ENCODE measurements around the gene RRH.
A peak's percentile ranks its signal among the peaks of the same experiment; 100 is the strongest.

RRH gene

DNA sequence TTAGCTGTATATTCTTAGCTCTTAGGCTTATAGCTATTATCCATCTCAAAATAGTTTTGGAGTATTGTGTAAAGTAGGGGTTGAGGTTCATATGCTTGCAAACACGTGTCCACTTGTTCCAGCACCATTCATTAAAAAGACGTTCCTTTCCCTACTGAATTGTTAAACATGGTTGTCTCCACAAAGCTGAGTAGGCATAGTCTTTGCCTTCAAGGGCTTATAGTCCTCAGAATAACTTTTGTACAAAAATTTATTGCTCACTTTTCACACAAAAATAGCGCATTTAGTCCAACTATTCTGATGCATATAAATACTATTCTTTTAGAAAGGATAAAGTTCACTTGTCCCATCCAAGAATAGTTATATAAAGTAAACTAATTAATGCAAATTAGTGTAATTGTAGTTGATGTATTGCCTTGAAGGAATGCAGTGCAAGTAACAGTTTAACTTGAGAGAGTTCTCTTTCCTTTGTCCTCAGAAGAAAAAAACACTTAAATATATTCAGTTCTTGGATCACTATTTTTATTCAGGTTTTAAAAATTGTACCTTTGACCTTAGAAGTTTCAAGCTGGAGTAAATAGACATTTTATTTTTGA, 34.2 kb downstream of the RRH start:
- TF ChIP-seq, protein P1, sequence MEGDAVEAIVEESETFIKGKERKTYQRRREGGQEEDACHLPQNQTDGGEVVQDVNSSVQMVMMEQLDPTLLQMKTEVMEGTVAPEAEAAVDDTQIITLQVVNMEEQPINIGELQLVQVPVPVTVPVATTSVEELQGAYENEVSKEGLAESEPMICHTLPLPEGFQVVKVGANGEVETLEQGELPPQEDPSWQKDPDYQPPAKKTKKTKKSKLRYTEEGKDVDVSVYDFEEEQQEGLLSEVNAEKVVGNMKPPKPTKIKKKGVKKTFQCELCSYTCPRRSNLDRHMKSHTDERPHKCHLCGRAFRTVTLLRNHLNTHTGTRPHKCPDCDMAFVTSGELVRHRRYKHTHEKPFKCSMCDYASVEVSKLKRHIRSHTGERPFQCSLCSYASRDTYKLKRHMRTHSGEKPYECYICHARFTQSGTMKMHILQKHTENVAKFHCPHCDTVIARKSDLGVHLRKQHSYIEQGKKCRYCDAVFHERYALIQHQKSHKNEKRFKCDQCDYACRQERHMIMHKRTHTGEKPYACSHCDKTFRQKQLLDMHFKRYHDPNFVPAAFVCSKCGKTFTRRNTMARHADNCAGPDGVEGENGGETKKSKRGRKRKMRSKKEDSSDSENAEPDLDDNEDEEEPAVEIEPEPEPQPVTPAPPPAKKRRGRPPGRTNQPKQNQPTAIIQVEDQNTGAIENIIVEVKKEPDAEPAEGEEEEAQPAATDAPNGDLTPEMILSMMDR (conservative IDR thresholded peaks at IDR 0.05; ENCODE audit: control insufficient read depth, insufficient read depth, low read depth, low read length): no peak
- no peak for DNase-seq (ENCODE audit: low read depth)

DNA sequence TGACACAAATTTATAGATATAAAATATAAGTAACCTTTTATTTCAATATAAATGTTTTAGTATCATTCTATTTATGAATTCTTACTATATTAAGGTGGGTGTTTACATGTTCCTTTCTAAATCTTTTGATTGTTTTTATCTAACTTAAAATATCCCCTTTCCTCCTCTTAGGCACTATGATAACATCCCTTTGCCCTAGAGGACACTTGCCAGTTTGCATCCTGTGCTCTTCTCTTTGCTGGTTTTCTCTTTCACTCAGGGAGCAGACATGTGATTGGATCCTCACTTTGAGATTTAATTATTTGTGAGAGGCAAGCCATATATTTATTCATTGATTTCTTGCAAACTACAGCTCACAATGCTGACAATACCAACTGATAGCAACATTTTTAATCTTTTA, 36.4 kb downstream of the RRH start:
- H3K4me3 ChIP-seq (ENCODE audit: control insufficient read depth, low read depth, low read length): no peak overlapping the region
- TF ChIP-seq, protein P1 (conservative IDR thresholded peaks at IDR 0.05; ENCODE audit: control insufficient read depth, insufficient read depth, low read depth, low read length): no peak
- no peak for DNase-seq (ENCODE audit: low read depth)

More for the DNA sequence above, 34.2 kb downstream of the RRH start:
- H3K4me3 ChIP-seq (ENCODE audit: control insufficient read depth, low read depth, low read length): no peak overlapping the region

- no peak for DNase-seq (ENCODE audit: low read depth)
- TF ChIP-seq, protein P1 (conservative IDR thresholded peaks at IDR 0.05; ENCODE audit: control insufficient read depth, insufficient read depth, low read depth, low read length): no peak
Observed at GRCh38 chr4:109870061-109870460, 42.3 kb downstream of the RRH start.

DNA sequence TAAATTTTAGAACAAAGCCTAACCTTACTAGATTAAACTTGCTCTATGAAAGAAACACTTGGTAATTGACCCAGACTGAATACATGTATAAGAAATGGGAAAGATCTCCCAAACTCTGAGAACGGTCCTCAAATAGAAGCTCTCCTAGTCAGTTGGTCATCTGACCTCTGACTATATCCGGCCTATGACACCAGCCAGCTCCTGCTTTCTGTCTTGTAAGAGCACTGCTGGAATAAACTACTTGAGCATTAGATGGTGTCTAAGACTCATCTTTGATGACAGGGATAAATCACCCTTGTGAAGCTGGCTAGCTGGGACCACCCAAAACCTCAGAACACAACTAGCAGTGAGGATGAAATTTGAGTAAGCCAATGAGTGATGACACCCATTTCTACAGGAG, 44.3 kb downstream of the RRH start:
- TF ChIP-seq, protein P1 (conservative IDR thresholded peaks at IDR 0.05; ENCODE audit: control insufficient read depth, insufficient read depth, low read depth, low read length): no peak
- H3K4me3 ChIP-seq (ENCODE audit: control insufficient read depth, low read depth, low read length): no peak overlapping the region
- DNase-seq (ENCODE audit: low read depth): no peak

More at GRCh38 chr4:109870061-109870460, 42.3 kb downstream of the RRH start:
- H3K4me3 ChIP-seq (ENCODE audit: control insufficient read depth, low read depth, low read length): no peak overlapping the region

DNA sequence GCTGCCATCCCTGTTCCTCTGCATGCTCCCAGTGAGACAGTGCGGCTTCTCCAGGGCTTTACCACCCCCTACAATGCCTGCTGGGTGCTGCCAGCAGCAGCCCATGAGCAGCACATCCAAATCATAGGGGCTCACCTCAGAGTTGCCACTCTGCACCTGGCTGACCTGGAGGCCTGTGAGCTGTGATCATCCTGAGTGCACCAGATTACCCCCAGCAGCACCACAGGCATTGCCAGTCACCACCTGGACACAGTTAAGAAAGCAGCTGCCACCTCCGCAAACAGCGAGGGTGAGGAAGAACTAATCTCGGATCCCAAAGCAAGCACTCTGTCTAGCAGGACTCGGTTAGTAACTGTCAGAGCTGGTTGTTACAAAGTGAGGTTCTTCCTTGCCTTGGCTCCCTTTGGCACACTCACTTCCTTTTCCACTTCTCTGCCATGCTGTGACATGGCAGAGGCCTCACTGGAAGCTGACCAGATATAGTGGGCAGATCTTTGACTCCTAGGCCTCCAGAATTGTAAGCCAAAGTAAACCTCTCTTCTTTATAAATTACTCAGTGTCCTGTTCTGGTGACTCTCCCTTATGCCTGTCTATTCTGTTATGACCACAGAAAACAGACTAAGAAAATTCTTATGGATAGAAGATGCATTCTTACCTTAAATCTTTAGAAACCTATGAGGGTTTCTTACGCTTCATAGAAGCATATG, 45.3 kb downstream of the RRH start:
- no peak for DNase-seq (ENCODE audit: low read depth)
- TF ChIP-seq, protein P1 (conservative IDR thresholded peaks at IDR 0.05; ENCODE audit: control insufficient read depth, insufficient read depth, low read depth, low read length): no peak
- no peak overlapping the region for H3K4me3 ChIP-seq (ENCODE audit: control insufficient read depth, low read depth, low read length)

DNA sequence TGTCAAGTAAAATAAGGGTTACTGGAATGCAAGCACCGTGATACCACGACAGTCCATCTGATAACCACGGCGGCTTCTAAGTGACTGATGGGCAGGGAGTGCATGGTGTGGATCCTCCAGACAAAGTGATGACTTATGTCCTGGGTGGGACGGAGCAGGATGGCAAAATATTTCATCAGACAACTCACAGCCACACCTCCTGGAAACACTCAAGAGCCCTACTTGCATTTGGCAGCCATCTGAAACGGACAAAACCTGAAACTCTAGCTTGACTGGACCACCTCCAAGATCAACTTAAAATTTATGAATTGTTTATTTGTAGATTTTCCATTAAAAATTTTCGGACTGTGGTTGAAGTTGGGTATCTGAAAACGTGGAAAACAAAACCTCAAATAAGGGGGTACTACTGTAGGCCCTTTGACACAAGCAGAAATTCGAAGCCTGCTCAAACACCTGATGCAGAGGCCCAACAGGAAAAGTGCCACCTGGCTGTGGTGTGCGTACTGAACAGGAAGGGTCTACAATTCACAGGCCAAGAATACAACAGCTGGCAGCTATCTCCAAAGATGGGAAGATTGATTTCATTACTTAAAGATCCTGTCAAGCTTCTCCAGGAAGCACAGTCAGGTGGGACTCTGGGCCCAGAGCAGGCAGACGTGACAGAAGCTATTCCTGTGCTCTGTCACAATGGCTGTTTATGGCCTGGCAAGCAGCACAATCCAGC, 46.2 kb downstream of the RRH start:
- TF ChIP-seq, protein P1 (conservative IDR thresholded peaks at IDR 0.05; ENCODE audit: control insufficient read depth, insufficient read depth, low read depth, low read length): no peak
- H3K4me3 ChIP-seq (ENCODE audit: control insufficient read depth, low read depth, low read length): no peak overlapping the region
- peak; percentile 32 for DNase-seq (ENCODE audit: low read depth)

All from fibroblast of mammary gland (primary cell).